ENCODE data around the gene ELF3. TPM values are rescaled to one million over a fixed set of nuclear protein-coding genes. Genes with fewer than 3 reads are reported as not detected.

ELF3 gene
- total and polyA plus RNA-seq, 12 donors: 0.06 to 1.4 (median 0.50) TPM; not detected in 3

- Histone ChIP-seq H3K27ac (no peak overlapping the region), H3K36me3 (replicated peaks in 1 of 2) (peaks cover 0 to 34% of the 10 kb centered on the region in 2 donors), H3K27me3 (no peaks in the 10 kb centered on the region), H3K4me3 (no peak overlapping the region), H3K4me1 (replicated peaks in 1 of 2) (no peaks in the 10 kb centered on the region), H3K9me3 (replicated peaks in 1 of 3) (no peaks in the 10 kb centered on the region)
- intact Hi-C loops (cut with DNase I): loop anchor here (2.0 to 5.0 kb wide), 2 partner anchors 109 to 111 kb away; no protein-coding TSS in a partner anchor
- TF ChIP-seq POLR2A (IDR thresholded peaks at IDR 0.05) (no peak), CTCF (IDR thresholded peaks at IDR 0.05) (no peak)
- no peak for DNase-seq
- WGBS, 4 donors: 65 to 83% (median 73%) methylated on average over 5 to 11 of the region's 11 CpGs
Observed at GRCh38 chr1:202007805-202008489, 2.4 kb upstream of the ELF3 start.

- Histone ChIP-seq H3K27me3 (no peaks in the 10 kb centered on the region), H3K4me3 (no peak overlapping the region), H3K36me3 (replicated peaks in 1 of 2) (peaks cover 0 to 18% of the 10 kb centered on the region in 2 donors), H3K27ac (peak overlapping the region in 1 of 5 donors; percentile 6), H3K4me1 (replicated peaks in 1 of 2) (no peaks in the 10 kb centered on the region), H3K9me3 (replicated peaks in 1 of 3) (no peaks in the 10 kb centered on the region)
- intact Hi-C loops (cut with DNase I): loop anchor here (2.0 to 5.0 kb wide), 2 partner anchors 108 to 109 kb away; no protein-coding TSS in a partner anchor
- TF ChIP-seq CTCF (IDR thresholded peaks at IDR 0.05): peak; percentile 80 to 90 (median 85)
- TF ChIP-seq POLR2A (IDR thresholded peaks at IDR 0.05): no peak
- peak; percentile 65 to 91 (median 80) for DNase-seq
- 7 to 19% (median 18%) methylated on average over 6 to 11 of the region's 11 CpGs for WGBS, 4 donors
Observed at GRCh38 chr1:202009326-202010179, 834 bp upstream of the ELF3 start.

GRCh38 chr1:202011994-202012393, 1.6 kb downstream of the ELF3 start:
- Histone ChIP-seq H3K27ac (no peak overlapping the region), H3K9me3 (replicated peaks in 1 of 3) (no peaks in the 10 kb centered on the region), H3K27me3 (no peaks in the 10 kb centered on the region), H3K36me3 (replicated peaks in 1 of 2) (no peaks in the 10 kb centered on the region), H3K4me1 (replicated peaks in 1 of 2) (peaks cover 0 to 5% of the 10 kb centered on the region in 2 donors), H3K4me3 (no peak overlapping the region)
- 87 to 96% (median 93%) methylated on average over 9 to 11 of the region's 11 CpGs for WGBS, 4 donors
- DNase-seq: no peak
- TF ChIP-seq CTCF (IDR thresholded peaks at IDR 0.05) (no peak), POLR2A (IDR thresholded peaks at IDR 0.05) (no peak)
- intact Hi-C loops (cut with DNase I): no loop called here

Data from adrenal gland (tissue), 12 donors.